Measurements from ENCODE around the gene IL1RN. TPM values are rescaled to one million over a fixed set of nuclear protein-coding genes. Genes with fewer than 3 reads are reported as not detected.

Gene IL1RN
- total and polyA plus RNA-seq, 2 of the 13 experiments (the other 11 are each of a cell fraction or from before 2014, with no cell fraction given), result 21.2 to 101 TPM

- Histone ChIP-seq H3K27ac (ENCODE audit: extremely low read length, insufficient read depth, low read length) (no peak overlapping the region), H3K4me2 (ENCODE audit: low read depth, low read length) (no peak overlapping the region), H3K79me2 (ENCODE audit: insufficient read depth, low read length) (no peaks in the 10 kb centered on the region), H3K36me3 (replicated peaks in 1 of 2; ENCODE audit: control insufficient read depth in 1 of 2, insufficient read depth in 2 of 2, low read length in 2 of 2) (no peaks in the 10 kb centered on the region), H4K20me1 (ENCODE audit: insufficient read depth, low read length) (no peaks in the 10 kb centered on the region), H3K9ac (ENCODE audit: insufficient read depth, low read depth, low read length) (no peak overlapping the region), H3K4me1 (ENCODE audit: insufficient read depth, low read length) (peaks cover 19% of the 10 kb centered on the region), H3K4me3 (replicated peaks in 1 of 3; ENCODE audit: insufficient read depth in 1 of 3, low read depth in 2 of 3, low read length in 3 of 3) (no peak overlapping the region), H2AFZ (ENCODE audit: low read length) (no peak overlapping the region), H3K9me3 (ENCODE audit: low read length) (no peaks in the 10 kb centered on the region), H3K27me3 (ENCODE audit: control insufficient read depth in 1 of 2, insufficient read depth in 2 of 2, low read length in 2 of 2) (peaks cover 0 to 2% of the 10 kb centered on the region in 2 experiments; a peak in 1 of 5 replicates)
- ChIA-PET CTCF (ENCODE audit: low intra/inter-chr PET ratio, low total read pairs) (no interaction called here), POLR2A (no interaction called here)
- in situ Hi-C loops (cut with HindIII; ENCODE audit: extremely low pct_ligation_motif_present, low pct_unique_long_range_greater_than_20kb) (no loop called here), intact Hi-C loops (cut with micrococcal nuclease; ENCODE audit: unreplicated experiment) (no loop called here)
- TF ChIP-seq, protein P1, sequence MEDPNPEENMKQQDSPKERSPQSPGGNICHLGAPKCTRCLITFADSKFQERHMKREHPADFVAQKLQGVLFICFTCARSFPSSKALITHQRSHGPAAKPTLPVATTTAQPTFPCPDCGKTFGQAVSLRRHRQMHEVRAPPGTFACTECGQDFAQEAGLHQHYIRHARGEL (CRISPR knock-in tag; IDR thresholded peaks at IDR 0.05), result no peak
- no peak for TF ChIP-seq KMT2A (CRISPR knock-in tag; IDR thresholded peaks at IDR 0.05)
- no peak for TF ChIP-seq NBN (conservative IDR thresholded peaks at IDR 0.05)
- TF ChIP-seq TCF7 (IDR thresholded peaks at IDR 0.05; ENCODE audit: low read depth), result no peak
- no peak for TF ChIP-seq ZFP36L1 (CRISPR knock-in tag; IDR thresholded peaks at IDR 0.05)
- TF ChIP-seq ZFP1 (CRISPR knock-in tag; IDR thresholded peaks at IDR 0.05), result no peak
- TF ChIP-seq ZNF350 (CRISPR knock-in tag; IDR thresholded peaks at IDR 0.05; ENCODE audit: borderline replicate concordance, low read depth), result no peak
- TF ChIP-seq, protein P2, sequence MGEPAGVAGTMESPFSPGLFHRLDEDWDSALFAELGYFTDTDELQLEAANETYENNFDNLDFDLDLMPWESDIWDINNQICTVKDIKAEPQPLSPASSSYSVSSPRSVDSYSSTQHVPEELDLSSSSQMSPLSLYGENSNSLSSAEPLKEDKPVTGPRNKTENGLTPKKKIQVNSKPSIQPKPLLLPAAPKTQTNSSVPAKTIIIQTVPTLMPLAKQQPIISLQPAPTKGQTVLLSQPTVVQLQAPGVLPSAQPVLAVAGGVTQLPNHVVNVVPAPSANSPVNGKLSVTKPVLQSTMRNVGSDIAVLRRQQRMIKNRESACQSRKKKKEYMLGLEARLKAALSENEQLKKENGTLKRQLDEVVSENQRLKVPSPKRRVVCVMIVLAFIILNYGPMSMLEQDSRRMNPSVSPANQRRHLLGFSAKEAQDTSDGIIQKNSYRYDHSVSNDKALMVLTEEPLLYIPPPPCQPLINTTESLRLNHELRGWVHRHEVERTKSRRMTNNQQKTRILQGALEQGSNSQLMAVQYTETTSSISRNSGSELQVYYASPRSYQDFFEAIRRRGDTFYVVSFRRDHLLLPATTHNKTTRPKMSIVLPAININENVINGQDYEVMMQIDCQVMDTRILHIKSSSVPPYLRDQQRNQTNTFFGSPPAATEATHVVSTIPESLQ (CRISPR knock-in tag; conservative IDR thresholded peaks at IDR 0.05), result no peak
- no peak for TF ChIP-seq ZMYM3 (CRISPR knock-in tag; IDR thresholded peaks at IDR 0.05)
- TF ChIP-seq ZNF891 (CRISPR knock-in tag; IDR thresholded peaks at IDR 0.05), result no peak
- TF ChIP-seq, protein P3, sequence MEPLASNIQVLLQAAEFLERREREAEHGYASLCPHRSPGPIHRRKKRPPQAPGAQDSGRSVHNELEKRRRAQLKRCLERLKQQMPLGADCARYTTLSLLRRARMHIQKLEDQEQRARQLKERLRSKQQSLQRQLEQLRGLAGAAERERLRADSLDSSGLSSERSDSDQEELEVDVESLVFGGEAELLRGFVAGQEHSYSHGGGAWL (CRISPR knock-in tag; IDR thresholded peaks at IDR 0.05), result no peak
- TF ChIP-seq, protein P4, sequence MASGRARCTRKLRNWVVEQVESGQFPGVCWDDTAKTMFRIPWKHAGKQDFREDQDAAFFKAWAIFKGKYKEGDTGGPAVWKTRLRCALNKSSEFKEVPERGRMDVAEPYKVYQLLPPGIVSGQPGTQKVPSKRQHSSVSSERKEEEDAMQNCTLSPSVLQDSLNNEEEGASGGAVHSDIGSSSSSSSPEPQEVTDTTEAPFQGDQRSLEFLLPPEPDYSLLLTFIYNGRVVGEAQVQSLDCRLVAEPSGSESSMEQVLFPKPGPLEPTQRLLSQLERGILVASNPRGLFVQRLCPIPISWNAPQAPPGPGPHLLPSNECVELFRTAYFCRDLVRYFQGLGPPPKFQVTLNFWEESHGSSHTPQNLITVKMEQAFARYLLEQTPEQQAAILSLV (CRISPR knock-in tag; IDR thresholded peaks at IDR 0.05; ENCODE audit: borderline replicate concordance), result no peak
- no peak for TF ChIP-seq ELF4 (CRISPR knock-in tag; IDR thresholded peaks at IDR 0.05; ENCODE audit: borderline replicate concordance)
- no peak for TF ChIP-seq POGK (CRISPR knock-in tag; conservative IDR thresholded peaks at IDR 0.05)
- TF ChIP-seq HDAC1 (CRISPR knock-in tag; IDR thresholded peaks at IDR 0.05), result no peak
- no peak for TF ChIP-seq ZKSCAN1 (IDR thresholded peaks at IDR 0.05; ENCODE audit: low read length)
- TF ChIP-seq HOXA3 (CRISPR knock-in tag; IDR thresholded peaks at IDR 0.05), result no peak
- TF ChIP-seq ZNF510 (CRISPR knock-in tag; IDR thresholded peaks at IDR 0.05; ENCODE audit: low read depth), result no peak
- no peak for TF ChIP-seq HNRNPK (IDR thresholded peaks at IDR 0.05; ENCODE audit: low read depth, low read length, poor library complexity, severe bottlenecking)
- TF ChIP-seq ARNTL (CRISPR knock-in tag; IDR thresholded peaks at IDR 0.05), result no peak
- no peak for FAIRE-seq
- no peak for ATAC-seq
- 2% methylated on average over 2 of the region's 2 CpGs for WGBS (ENCODE audit: low lambda C conversion rate)
- DNase-seq (ENCODE audit: low spot score), result no peak
- BruUV-seq (replicated peaks), result no TSS peak
Measured at GRCh38 chr2:113093613-113093977, 33.8 kb upstream of the IL1RN start.
